K562 (cell line): Measurements from ENCODE around the gene FCHSD1. TPM values are rescaled to one million over a fixed set of nuclear protein-coding genes. Genes with fewer than 3 reads are reported as not detected.
A peak's percentile ranks its signal among the peaks of the same experiment; 100 is the strongest.

Source experiments
- DIDO1 ChIP-seq: fragments of 450-650 bp; IDR thresholded peaks from 2 replicates; pipeline ENCODE4 v1.6.1; 2016; ENCODE audit warnings: low read depth, missing biosample characterization, missing genetic modification characterization
- DPF2 ChIP-seq: fragments of 450-650 bp; IDR thresholded peaks from 2 replicates; pipeline ENCODE4 v1.6.1; 2016
- E2F3 ChIP-seq: fragments of 250-450 bp; sonication (Bioruptor Pico); IDR thresholded peaks from 2 replicates; pipeline ENCODE4 v1.4.0; 2020; ENCODE audit warnings: mild to moderate bottlenecking
- GABPB1 ChIP-seq: sonication (generic); formaldehyde crosslinking; IDR thresholded peaks from 2 replicates; pipeline ENCODE4 v1.8.0; 2022; ENCODE audit warnings: mild to moderate bottlenecking, missing genetic modification reagents
- IFI16 ChIP-seq: fragments of 250-450 bp; sonication (Bioruptor Pico); IDR thresholded peaks from 2 replicates; pipeline ENCODE4 v2.1.2; 2022; ENCODE audit warnings: mild to moderate bottlenecking, inconsistent platforms
- JUN ChIP-seq, 2 experiments: sonication (generic) in 1 of 2; formaldehyde crosslinking in 1 of 2; IDR thresholded peaks; 2 replicates each; pipeline versions ENCODE4 v1.6.1 to v1.8.0; 2012 to 2022; ENCODE audit warnings: borderline replicate concordance in 2 of 2, mild to moderate bottlenecking in 2 of 2, improper control_type of control experiment in 1 of 2, low read depth in 1 of 2, low read length in 1 of 2, missing genetic modification reagents in 1 of 2
- KHSRP ChIP-seq: fragments of 450-650 bp; IDR thresholded peaks from 2 replicates; pipeline ENCODE4 v1.6.1; 2017
- KLF10 ChIP-seq: fragments of 250-450 bp; sonication (Bioruptor Pico); IDR thresholded peaks from 2 replicates; pipeline ENCODE4 v1.6.1; 2021; ENCODE audit warnings: matching md5 sums
- LEF1 ChIP-seq: fragments of 450-650 bp; IDR thresholded peaks from 2 replicates; pipeline ENCODE4 v1.6.1; 2016; ENCODE audit warnings: mild to moderate bottlenecking
- NCOA1 ChIP-seq: fragments of 450-650 bp; IDR thresholded peaks from 2 replicates; pipeline ENCODE4 v1.6.1; 2016; ENCODE audit warnings: low read depth
- NONO ChIP-seq, 2 experiments: fragments of 200-400 bp in 1 of 2; fragments of 450-650 bp in 1 of 2; formaldehyde crosslinking in 1 of 2; IDR thresholded peaks; 2 replicates each; pipeline ENCODE4 v1.6.1; 2017; ENCODE audit warnings: low read depth in 2 of 2, mild to moderate bottlenecking in 2 of 2, moderate library complexity in 2 of 2, low read length in 1 of 2
- NR4A1 ChIP-seq, 2 experiments: fragments of 250-450 bp in 1 of 2; fragments of 450-650 bp in 1 of 2; sonication (Bioruptor Pico) in 1 of 2; IDR thresholded peaks; 2 replicates each; pipeline versions ENCODE4 v1.4.0 to v1.6.1; 2016 to 2020; ENCODE audit warnings: mild to moderate bottlenecking in 2 of 2, missing compliant biosample characterization in 1 of 2, missing genetic modification characterization in 1 of 2, moderate library complexity in 1 of 2
- PCBP1 ChIP-seq: fragments of 200-400 bp; formaldehyde crosslinking; IDR thresholded peaks from 2 replicates; pipeline ENCODE4 v1.6.1; 2018; ENCODE audit warnings: mild to moderate bottlenecking, low read depth, low read length; ENCODE audit not compliant: poor library complexity, severe bottlenecking
- PML ChIP-seq: IDR thresholded peaks from 2 replicates; pipeline ENCODE4 v1.6.1; 2012; ENCODE audit warnings: low read length, inconsistent platforms
- POLR2AphosphoS2 ChIP-seq: IDR thresholded peaks from 2 replicates; pipeline ENCODE4 v1.6.1; 2012; ENCODE audit warnings: low read length, improper control_type of control experiment
- PRMT5 ChIP-seq: sonication (generic); formaldehyde crosslinking; IDR thresholded peaks from 2 replicates; pipeline ENCODE4 v1.5.0; 2020; ENCODE audit warnings: missing genetic modification reagents
- SMARCC2 ChIP-seq: fragments of 450-650 bp; IDR thresholded peaks from 2 replicates; pipeline ENCODE4 v1.6.1; 2017; ENCODE audit warnings: antibody characterized with exemption, moderate library complexity, mild to moderate bottlenecking, low read depth
- TCF3 ChIP-seq: sonication (generic); formaldehyde crosslinking; IDR thresholded peaks from 2 replicates; pipeline ENCODE4 v1.4.0; 2020; ENCODE audit warnings: mild to moderate bottlenecking, missing genetic modification reagents
- ZBTB7A ChIP-seq: IDR thresholded peaks from 2 replicates; pipeline ENCODE4 v1.6.1; 2011; ENCODE audit warnings: low read depth, mild to moderate bottlenecking, low read length, moderate library complexity, borderline replicate concordance; ENCODE audit not compliant: control insufficient read depth
- ZFP1 ChIP-seq: fragments of 450-650 bp; formaldehyde crosslinking; IDR thresholded peaks from 2 replicates; pipeline ENCODE4 v1.4.0; 2020; ENCODE audit warnings: mild to moderate bottlenecking, mixed read lengths
- ZNF140 ChIP-seq: fragments of 250-450 bp; sonication (Bioruptor Pico); IDR thresholded peaks from 2 replicates; pipeline ENCODE4 v1.8.0; 2021; ENCODE audit warnings: moderate library complexity, mild to moderate bottlenecking, inconsistent platforms
- ZNF197 ChIP-seq: fragments of 200-800 bp; sonication (Bioruptor generic); IDR thresholded peaks from 2 replicates; pipeline ENCODE4 v1.6.1; 2016; ENCODE audit warnings: low read depth, missing genetic modification characterization, missing compliant biosample characterization
- polyA plus RNA-seq, 8 experiments: library from polyadenylated mRNA; depleted of rRNA in 4 of 8; stranded (reverse) in 5 of 8; unstranded in 3 of 8; fragments of >200 nt; fragmentation: Nextera tagmentation in 2 of 8; fragmentation: Illumina TruSeq in 1 of 8; extraction: Ambion mirVana in 2 of 8; extraction: Trizol in 1 of 8; gene quantifications; 2 replicates each; pipeline versions ENCODE4 v1.2.1 to v1.2.3, GENCODE V29; 2011 to 2014; ENCODE audit warnings: inconsistent platforms in 1 of 8, missing spikeins in 1 of 8
- total RNA-seq, 7 experiments: library from RNA; depleted of rRNA in 6 of 7; stranded (reverse); fragments of >200 nt in 6 of 7; fragmentation: Illumina TruSeq in 2 of 7; extraction: Trizol in 2 of 7; gene quantifications; 2 replicates each; pipeline versions ENCODE4 v1.2.1 to v1.2.3, GENCODE V29; 2011 to 2021; ENCODE audit warnings: low replicate concordance in 1 of 7
- TF ChIP-seq, protein P1 (sequence below): fragments of 450-650 bp; IDR thresholded peaks from one replicate; pipeline ENCODE4 v1.6.1; 2018; ENCODE audit warnings: mild to moderate bottlenecking, moderate library complexity; ENCODE audit not compliant: partially characterized antibody
- TF ChIP-seq, protein P2 (sequence below): sonication (generic); formaldehyde crosslinking; IDR thresholded peaks from 2 replicates; pipeline ENCODE4 v1.8.0; 2022; ENCODE audit warnings: missing genetic modification reagents, mild to moderate bottlenecking, moderate library complexity, borderline replicate concordance
- TF ChIP-seq, protein P3 (sequence below): fragments of 250-450 bp; sonication (Bioruptor Pico); IDR thresholded peaks from 2 replicates; pipeline ENCODE4 v1.9.0; 2021; ENCODE audit warnings: mild to moderate bottlenecking
- TF ChIP-seq, protein P4 (sequence below): fragments of 250-450 bp; sonication (Bioruptor Pico); IDR thresholded peaks from 2 replicates; pipeline ENCODE4 v1.8.0; 2022; ENCODE audit warnings: moderate library complexity, mild to moderate bottlenecking, inconsistent platforms

FCHSD1 gene
- total and polyA plus RNA-seq, 9 of the 15 experiments (the other 6 are each of a cell fraction or from before 2014, with no cell fraction given): 0.35 to 37.5 (median 13.6) TPM

DNA sequence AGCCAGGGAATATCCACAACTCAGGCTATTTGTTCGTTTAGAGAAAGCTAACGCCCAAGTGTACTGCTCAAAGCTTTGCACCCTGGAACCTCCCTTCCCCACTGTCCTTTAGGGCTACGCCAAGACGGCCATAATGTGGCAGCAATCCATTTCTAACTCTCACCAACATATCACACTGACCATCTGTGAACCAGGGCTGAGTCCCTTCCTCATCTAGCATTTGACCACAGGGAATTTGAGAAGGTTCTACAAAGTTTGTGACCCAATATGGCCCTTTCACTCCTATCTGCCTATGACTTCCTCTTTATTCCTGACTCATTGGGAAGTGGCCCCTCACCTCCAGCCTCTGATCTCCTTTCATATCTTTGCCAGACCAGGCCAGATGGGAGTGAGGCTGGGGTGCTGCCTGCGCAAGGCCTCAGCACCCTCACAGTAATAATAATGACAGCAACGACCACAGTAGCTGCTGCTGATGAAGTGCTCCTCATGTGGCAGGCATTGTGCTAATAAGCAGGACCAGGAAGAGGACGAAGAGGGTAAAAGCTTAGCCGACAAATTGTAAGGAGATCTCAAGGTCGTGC is 40.2 kb upstream of the FCHSD1 start (continued):
- TF ChIP-seq, protein P1, sequence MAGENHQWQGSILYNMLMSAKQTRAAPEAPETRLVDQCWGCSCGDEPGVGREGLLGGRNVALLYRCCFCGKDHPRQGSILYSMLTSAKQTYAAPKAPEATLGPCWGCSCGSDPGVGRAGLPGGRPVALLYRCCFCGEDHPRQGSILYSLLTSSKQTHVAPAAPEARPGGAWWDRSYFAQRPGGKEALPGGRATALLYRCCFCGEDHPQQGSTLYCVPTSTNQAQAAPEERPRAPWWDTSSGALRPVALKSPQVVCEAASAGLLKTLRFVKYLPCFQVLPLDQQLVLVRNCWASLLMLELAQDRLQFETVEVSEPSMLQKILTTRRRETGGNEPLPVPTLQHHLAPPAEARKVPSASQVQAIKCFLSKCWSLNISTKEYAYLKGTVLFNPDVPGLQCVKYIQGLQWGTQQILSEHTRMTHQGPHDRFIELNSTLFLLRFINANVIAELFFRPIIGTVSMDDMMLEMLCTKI: no peak
- peak; percentile 95 for TF ChIP-seq TCF3
- TF ChIP-seq ZNF140 (CRISPR knock-in tag): no peak
- TF ChIP-seq GABPB1 (CRISPR knock-in tag): 0 out of 2 replicates have a peak, but pooled peaks have one; percentile 3
- TF ChIP-seq KLF10 (CRISPR knock-in tag): no peak
- TF ChIP-seq PRMT5 (CRISPR knock-in tag): no peak
- peak; percentile 85 for TF ChIP-seq NCOA1
- TF ChIP-seq PCBP1: no peak
- TF ChIP-seq, protein P2, sequence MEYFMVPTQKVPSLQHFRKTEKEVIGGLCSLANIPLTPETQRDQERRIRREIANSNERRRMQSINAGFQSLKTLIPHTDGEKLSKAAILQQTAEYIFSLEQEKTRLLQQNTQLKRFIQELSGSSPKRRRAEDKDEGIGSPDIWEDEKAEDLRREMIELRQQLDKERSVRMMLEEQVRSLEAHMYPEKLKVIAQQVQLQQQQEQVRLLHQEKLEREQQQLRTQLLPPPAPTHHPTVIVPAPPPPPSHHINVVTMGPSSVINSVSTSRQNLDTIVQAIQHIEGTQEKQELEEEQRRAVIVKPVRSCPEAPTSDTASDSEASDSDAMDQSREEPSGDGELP (CRISPR knock-in tag): no peak; the same call in none of the 2 replicates
- peak; percentile 97 for TF ChIP-seq DPF2
- peak; percentile 42; the same call in 1 of the 2 replicates for TF ChIP-seq ZBTB7A
- TF ChIP-seq NR4A1 (CRISPR knock-in tag; IDR thresholded peaks at IDR 0.05): no peak
- peak; percentile 62; the same call in 1 of the 2 replicates for TF ChIP-seq NR4A1 (tag; IDR thresholded peaks at IDR 0.05)
- TF ChIP-seq POLR2AphosphoS2: no peak
- TF ChIP-seq, protein P3, sequence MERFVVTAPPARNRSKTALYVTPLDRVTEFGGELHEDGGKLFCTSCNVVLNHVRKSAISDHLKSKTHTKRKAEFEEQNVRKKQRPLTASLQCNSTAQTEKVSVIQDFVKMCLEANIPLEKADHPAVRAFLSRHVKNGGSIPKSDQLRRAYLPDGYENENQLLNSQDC (CRISPR knock-in tag): no peak
- TF ChIP-seq, protein P4, sequence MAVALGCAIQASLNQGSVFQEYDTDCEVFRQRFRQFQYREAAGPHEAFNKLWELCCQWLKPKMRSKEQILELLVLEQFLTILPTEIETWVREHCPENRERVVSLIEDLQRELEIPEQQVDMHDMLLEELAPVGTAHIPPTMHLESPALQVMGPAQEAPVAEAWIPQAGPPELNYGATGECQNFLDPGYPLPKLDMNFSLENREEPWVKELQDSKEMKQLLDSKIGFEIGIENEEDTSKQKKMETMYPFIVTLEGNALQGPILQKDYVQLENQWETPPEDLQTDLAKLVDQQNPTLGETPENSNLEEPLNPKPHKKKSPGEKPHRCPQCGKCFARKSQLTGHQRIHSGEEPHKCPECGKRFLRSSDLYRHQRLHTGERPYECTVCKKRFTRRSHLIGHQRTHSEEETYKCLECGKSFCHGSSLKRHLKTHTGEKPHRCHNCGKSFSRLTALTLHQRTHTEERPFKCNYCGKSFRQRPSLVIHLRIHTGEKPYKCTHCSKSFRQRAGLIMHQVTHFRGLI (CRISPR knock-in tag): no peak
- peak; percentile 97 for TF ChIP-seq LEF1
- TF ChIP-seq JUN (IDR thresholded peaks at IDR 0.05; ENCODE audit: borderline replicate concordance, low read depth, low read length): peak; percentile 84
- TF ChIP-seq JUN (CRISPR knock-in tag; IDR thresholded peaks at IDR 0.05; ENCODE audit: borderline replicate concordance): no peak
- TF ChIP-seq ZFP1: no peak
- TF ChIP-seq ZNF197 (CRISPR knock-in tag): peak; percentile 68; the same call in 1 of the 2 replicates
- peak; percentile 11; the same call in 1 of the 2 replicates for TF ChIP-seq E2F3 (CRISPR knock-in tag)
- 0 out of 4 replicates have a peak, but pooled peaks of 1 of the 2 experiments have one; percentile 20 for TF ChIP-seq NONO (IDR thresholded peaks at IDR 0.05; ENCODE audit: low read depth in 2 of 2, low read length in 1 of 2)
- TF ChIP-seq KHSRP: no peak
- TF ChIP-seq PML: peak; percentile 85
- TF ChIP-seq DIDO1 (tag): no peak
- TF ChIP-seq IFI16 (CRISPR knock-in tag): no peak
- TF ChIP-seq SMARCC2: peak; percentile 94
